NCI-H82 (cell line): ENCODE data around the gene PCNX2.
A peak's percentile ranks its signal among the peaks of the same experiment; 100 is the strongest.

Experiments used
- DNase-seq: peaks from one replicate; lab custom pipeline; 2025; lab: John Stamatoyannopoulos, UW

PCNX2 gene

GRCh38 chr1:233295237-233295974 is at the start of gene PCNX2:
TSS of gene PCNX2 (minus strand) at chr1:233295725. CDS start at chr1:233295478, 247 bp downstream.
- DNase-seq: peak; percentile 85

DNA sequence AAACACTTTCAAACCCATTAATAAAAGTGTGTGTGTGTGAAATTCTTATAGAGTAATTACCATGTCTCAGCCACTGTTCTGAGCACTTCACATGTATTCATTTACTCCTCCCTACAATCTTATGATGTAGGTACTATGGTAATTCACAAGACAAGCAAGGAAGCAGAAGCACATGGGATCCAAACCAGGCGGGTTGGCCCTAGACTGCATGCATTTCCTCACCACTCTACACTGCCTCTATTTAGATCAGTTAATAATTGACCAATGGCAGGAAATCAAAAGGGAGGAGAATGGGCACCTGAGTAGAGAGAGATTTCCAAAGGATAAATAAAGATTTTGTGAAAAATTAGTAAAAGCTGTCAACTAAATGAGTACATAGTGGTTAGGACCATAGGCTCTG is 47.7 kb upstream of the PCNX2 start:
- DNase-seq: no peak

DNA sequence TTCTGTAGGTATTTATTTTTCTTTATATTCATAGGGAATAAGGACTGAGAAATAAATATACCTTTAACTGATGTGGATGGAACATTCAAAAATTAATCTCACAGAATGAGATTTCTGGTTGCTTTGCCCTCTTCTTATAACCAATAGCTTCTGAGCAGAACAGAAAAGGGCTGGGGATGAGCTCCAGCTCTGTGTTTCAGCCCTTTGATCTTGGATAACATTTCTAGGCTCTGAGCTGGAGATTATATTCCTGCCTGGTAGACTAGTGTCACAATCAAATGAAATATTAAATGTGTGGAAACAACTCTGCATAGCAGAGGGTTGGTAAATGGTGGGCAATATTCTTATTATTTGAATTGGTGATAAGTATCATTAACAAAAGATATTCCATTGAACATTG is 46.6 kb upstream of the PCNX2 start:
- DNase-seq: no peak

GRCh38 chr1:233340966-233341516 is 45.5 kb upstream of the PCNX2 start:
- no peak for DNase-seq

GRCh38 chr1:233340031-233340555 is 44.6 kb upstream of the PCNX2 start:
- DNase-seq: peak; percentile 42

DNA sequence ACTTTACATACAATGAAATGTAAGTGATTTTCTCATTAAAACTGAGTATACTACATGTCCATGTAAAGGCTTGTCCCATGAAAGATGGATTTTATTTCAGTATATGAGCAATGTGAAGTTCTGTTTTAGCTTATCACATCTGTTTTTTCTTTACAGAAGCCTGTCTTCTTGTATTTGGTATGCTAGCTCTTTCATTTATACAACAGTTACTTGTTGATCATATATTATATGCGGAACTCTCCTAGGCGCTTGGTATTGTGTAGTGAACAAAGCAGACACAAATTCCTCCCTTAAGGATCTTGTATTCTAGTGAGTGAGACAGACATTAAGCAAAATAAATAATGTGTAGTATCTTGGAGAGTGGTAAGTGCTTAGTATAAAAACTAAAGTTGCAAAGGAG is 42.6 kb upstream of the PCNX2 start:
- no peak for DNase-seq

GRCh38 chr1:233337505-233337904 is 42.0 kb upstream of the PCNX2 start:
- no peak for DNase-seq

- no peak for DNase-seq
These were observed 41.3 kb upstream of the PCNX2 start for GRCh38 chr1:233336554-233337456.

DNA sequence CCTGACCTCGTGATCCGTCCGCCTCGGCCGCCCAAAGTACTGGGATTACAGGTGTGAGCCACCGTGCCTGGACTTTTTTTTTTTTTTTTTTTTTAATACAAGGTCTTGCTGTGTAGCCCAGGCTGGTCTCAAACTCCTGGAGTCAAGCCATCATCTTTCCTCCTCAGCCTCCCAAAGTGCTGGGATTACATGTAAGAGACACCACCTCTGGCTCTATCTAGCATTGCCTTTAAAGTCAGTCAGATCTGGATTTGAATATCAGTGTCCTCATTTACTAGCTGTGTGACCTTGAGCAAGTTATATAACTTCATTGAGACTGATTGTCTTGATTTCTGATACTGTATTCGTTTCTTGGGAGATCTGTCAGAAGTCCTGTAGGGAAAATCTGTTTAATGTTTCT is 38.6 kb upstream of the PCNX2 start:
- DNase-seq: peak; percentile 63

DNA sequence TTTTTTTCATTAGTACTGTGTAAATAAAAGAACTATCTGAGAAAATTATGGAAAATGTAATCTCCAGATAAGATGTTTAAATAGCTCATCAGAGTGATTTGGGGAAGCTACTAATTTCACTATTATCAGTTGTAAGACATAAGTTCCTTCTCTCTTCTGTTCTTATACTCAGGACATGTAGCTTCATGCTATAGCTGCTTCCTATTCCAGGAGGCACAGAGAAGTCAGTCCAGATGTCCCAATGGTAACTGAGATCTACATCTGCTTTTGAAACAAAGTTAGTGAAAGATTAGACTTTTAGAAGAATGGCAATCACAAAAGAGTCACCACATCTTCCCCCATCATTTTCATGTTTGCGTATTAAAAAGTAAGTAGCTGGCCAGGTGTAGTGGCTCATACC is 37.6 kb upstream of the PCNX2 start:
- no peak for DNase-seq

DNA sequence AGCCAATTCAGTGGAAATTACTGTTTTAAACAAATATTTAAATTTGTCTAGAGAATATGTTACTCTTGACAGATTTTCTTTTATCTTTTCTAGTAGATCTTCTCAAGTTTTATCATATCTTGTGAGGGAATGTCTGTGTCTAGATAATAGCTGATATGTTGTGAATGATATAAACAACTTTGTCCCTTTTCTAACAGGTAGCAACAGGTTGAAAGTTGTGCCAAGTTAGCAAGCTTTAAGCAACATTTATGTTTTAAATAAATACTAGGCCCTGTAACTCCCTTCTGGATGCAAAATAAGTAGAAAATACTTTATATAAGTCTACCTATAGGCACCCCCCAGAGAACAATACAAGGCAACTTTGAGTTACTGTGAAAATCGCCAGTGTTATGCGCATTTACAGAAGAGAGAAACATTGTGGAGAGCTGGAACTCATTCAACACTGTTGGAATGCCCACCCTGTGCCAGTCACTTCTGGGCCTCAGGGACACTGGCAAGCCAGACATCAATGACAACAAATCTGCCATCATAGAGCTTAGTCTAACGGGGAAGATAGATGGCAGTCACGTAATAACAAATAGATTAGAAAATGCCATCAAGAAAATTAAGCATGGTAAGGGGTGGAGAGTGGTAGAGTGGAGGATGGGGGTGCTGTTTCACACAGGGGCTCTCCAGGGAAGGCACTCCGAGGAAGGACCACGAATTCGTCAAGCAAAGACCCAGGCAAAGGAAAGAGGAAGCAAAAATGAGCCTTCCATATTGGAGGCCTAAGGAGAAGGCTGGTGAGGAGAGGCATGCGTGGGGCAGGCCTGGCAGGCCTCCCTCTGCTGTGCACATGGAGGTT is 36.4 kb upstream of the PCNX2 start:
- no peak for DNase-seq

GRCh38 chr1:233328142-233328921 is 32.8 kb upstream of the PCNX2 start:
- DNase-seq: peak; percentile 50

DNA sequence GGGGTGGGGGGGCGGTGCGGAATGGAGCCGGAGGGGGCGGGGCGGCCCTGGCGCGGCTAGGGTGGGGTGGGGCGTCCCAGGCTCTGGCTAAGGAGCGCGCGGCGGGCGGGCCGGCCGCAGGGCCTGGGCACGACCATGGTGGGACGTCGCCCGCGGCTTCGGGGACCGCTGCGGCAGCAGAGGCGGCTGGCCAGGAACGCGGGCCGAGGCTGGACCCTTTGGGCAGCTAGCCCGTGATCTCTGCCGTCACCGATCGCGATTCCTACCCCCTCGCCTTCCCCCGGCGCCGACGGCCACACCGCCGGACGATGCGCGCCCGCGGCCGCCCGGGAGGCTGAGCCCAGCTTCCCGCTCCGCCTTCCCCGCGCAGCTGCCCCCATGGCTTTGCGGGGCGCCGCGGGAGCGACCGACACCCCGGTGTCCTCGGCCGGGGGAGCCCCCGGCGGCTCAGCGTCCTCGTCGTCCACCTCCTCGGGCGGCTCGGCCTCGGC is 32.2 kb upstream of the PCNX2 start, which contains the start of gene MAP3K21:
MAP3K21 (plus strand) TSS at position 74 of the 491 bp plus-strand sequence; CDS start at position 379, 305 bp downstream.
- DNase-seq: no peak

- peak; percentile 97 for DNase-seq
These were observed 31.5 kb upstream of the PCNX2 start for GRCh38 chr1:233326811-233327650.

GRCh38 chr1:233326319-233326718 is 30.8 kb upstream of the PCNX2 start:
- no peak for DNase-seq

GRCh38 chr1:233323718-233324117 is 28.2 kb upstream of the PCNX2 start:
- DNase-seq: no peak

GRCh38 chr1:233320023-233320422 is 24.5 kb upstream of the PCNX2 start:
- DNase-seq: no peak

GRCh38 chr1:233319272-233319671 is 23.7 kb upstream of the PCNX2 start:
- DNase-seq: no peak

DNA sequence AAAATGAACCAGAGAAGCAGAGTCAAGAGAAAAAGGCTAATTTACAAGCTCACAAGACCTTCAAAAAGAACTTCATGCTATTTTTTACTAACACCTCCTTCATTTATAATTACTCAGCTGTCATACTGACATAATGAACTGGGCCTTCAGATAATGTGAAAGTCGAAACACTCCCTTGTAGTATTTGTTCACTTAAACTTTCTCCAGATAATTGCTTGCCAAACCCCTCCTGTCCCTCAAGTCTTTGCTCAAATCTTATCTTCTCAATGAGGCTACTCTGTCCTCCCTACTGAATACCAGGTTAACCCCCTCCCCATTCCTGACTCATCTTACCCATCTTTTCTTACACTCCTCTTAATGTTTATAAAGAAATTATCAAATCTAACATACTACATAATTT is 20.9 kb upstream of the PCNX2 start:
- DNase-seq: no peak
